Endothelial cell of umbilical vein (primary cell): ENCODE results near the gene SPATA31E1.
"Not testable (repeated sequence)": the region's sequence is repeated elsewhere in the genome, so short reads cannot be mapped to it uniquely, and the experiment has no call there.

Experiments
- POLR2A ChIP-seq: IDR thresholded peaks from 2 replicates; pipeline ENCODE4 v1.6.1; 2012; ENCODE audit warnings: low read depth, mild to moderate bottlenecking, control low read depth, low read length
- TF ChIP-seq, protein P1 (sequence below), 2 donors: IDR thresholded peaks; 1 replicate in 1 of 2; 2 replicates in 1 of 2; pipeline ENCODE4 v1.5.1; 2011; ENCODE audit warnings: low read length in 2 of 2, mild to moderate bottlenecking in 2 of 2, moderate library complexity in 2 of 2, control low read depth in 1 of 2, inconsistent platforms in 1 of 2, low read depth in 1 of 2; ENCODE audit not compliant: insufficient read depth in 1 of 2; ENCODE audit errors: extremely low read depth in 1 of 2

DNA sequence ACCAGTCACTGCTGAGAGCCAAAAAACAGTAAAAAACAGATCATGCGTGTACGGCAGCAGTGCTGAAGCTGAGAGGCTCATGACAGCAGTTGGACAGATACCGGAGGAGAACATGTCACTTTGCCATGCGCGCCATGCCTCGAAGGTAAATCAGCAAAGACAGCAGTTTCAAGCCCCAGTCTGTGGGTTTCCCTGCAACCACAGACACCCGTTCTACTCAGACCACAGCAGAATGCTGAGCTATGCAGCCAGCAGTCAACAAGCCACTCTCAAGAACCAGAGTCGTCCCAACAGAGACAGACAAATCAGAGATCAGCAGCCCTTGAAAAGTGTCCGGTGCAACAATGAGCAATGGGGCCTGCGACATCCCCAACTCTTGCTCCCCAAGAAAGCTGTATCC, 40.3 kb downstream of the SPATA31E1 start:
- TF ChIP-seq, protein P1, sequence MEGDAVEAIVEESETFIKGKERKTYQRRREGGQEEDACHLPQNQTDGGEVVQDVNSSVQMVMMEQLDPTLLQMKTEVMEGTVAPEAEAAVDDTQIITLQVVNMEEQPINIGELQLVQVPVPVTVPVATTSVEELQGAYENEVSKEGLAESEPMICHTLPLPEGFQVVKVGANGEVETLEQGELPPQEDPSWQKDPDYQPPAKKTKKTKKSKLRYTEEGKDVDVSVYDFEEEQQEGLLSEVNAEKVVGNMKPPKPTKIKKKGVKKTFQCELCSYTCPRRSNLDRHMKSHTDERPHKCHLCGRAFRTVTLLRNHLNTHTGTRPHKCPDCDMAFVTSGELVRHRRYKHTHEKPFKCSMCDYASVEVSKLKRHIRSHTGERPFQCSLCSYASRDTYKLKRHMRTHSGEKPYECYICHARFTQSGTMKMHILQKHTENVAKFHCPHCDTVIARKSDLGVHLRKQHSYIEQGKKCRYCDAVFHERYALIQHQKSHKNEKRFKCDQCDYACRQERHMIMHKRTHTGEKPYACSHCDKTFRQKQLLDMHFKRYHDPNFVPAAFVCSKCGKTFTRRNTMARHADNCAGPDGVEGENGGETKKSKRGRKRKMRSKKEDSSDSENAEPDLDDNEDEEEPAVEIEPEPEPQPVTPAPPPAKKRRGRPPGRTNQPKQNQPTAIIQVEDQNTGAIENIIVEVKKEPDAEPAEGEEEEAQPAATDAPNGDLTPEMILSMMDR (IDR thresholded peaks at IDR 0.05; ENCODE audit: extremely low read depth in 1 of 2, insufficient read depth in 1 of 2, low read depth in 1 of 2, low read length in 2 of 2) = not testable (repeated sequence)
- TF ChIP-seq POLR2A = not testable (repeated sequence)
